AG04450 (cell line): Measurements from ENCODE around the gene SH2D1B. TPM values are rescaled to one million over a fixed set of nuclear protein-coding genes. Genes with fewer than 3 reads are reported as not detected.
A peak's percentile ranks its signal among the peaks of the same experiment; 100 is the strongest.
"Not testable (repeated sequence)": the region's sequence is repeated elsewhere in the genome, so short reads cannot be mapped to it uniquely, and the experiment has no call there.

ENCODE experiments used
- CTCF ChIA-PET: fragments of 300-600, 350-600 bp; formaldehyde crosslinking; extraction: SDS; loops from one replicate; lab custom pipeline; 2022; ENCODE audit warnings: antibody characterized with exemption, inconsistent platforms; lab: Charles Lee
- POLR2A ChIA-PET: fragments of 350-600 bp; formaldehyde crosslinking; extraction: SDS; loops from one replicate; lab custom pipeline; 2021; ENCODE audit warnings: antibody characterized with exemption, inconsistent platforms; lab: Yijun Ruan, JAX
- DNase-seq: peaks from one replicate; pipeline ENCODE4 v3.0.0-alpha.2; 2011; ENCODE audit warnings: low read depth, low spot score
- H3K27ac ChIP-seq: one replicate; pipeline ENCODE4 v1.5.1; 2012; ENCODE audit warnings: low read depth, low read length, control low read depth
- H3K27me3 ChIP-seq: one replicate; pipeline ENCODE4 v1.6.0; 2012; ENCODE audit warnings: low read length; ENCODE audit not compliant: control insufficient read depth, insufficient read depth
- H3K4me3 ChIP-seq: 2 replicates; pipeline ENCODE4 v1.5.1; 2011; ENCODE audit warnings: mild to moderate bottlenecking, low read depth, low read length, control low read depth
- H3K9me3 ChIP-seq: 2 replicates; pipeline ENCODE4 v1.5.1; 2012; ENCODE audit warnings: low read length; ENCODE audit not compliant: control insufficient read depth, insufficient read depth
- CTCF ChIP-seq: IDR thresholded peaks from 2 replicates; pipeline ENCODE4 v1.5.1; 2011; ENCODE audit warnings: low read depth, low read length, control low read depth, inconsistent platforms
- polyA minus RNA-seq: library from RNA; depleted of rRNA, polyadenylated mRNA; stranded (reverse); fragments of >200 nt; gene quantifications from 2 replicates; pipeline ENCODE4 v1.2.3, GENCODE V29; 2011; rRNA and poly(A)+ RNA removed
- polyA plus RNA-seq: library from polyadenylated mRNA; depleted of rRNA; stranded (reverse); fragments of >200 nt; gene quantifications from 2 replicates; pipeline ENCODE4 v1.2.3, GENCODE V29; 2011; rRNA removed

SH2D1B gene
- polyA plus RNA-seq (not detected in 2 replicates), polyA minus RNA-seq (not detected in 2 replicates)

GRCh38 chr1:162412002-162412401, at the start of gene SH2D1B:
Gene SH2D1B, minus strand, starts transcription at chr1:162412136. Its CDS starts 120 bp downstream, at chr1:162412016.
- no peak for TF ChIP-seq CTCF
- H3K27me3 ChIP-seq, result no peaks in the 10 kb centered on the region
- no peak within 1 kb of the TSS for H3K4me3 ChIP-seq
- CTCF ChIA-PET, result no interaction called here
- POLR2A ChIA-PET, result no interaction called here
- H3K27ac ChIP-seq, result no peak within 1 kb of the TSS
- no peaks in the 10 kb centered on the region for H3K9me3 ChIP-seq
- DNase-seq, result no peak

- no peak overlapping the region for H3K4me3 ChIP-seq
- no peak for DNase-seq
- H3K27me3 ChIP-seq, result no peaks in the 10 kb centered on the region
- CTCF ChIA-PET, result no interaction called here
- no peak overlapping the region for H3K27ac ChIP-seq
- POLR2A ChIA-PET, result no interaction called here
- TF ChIP-seq CTCF, result no peak
- no peaks in the 10 kb centered on the region for H3K9me3 ChIP-seq
These were observed 46.3 kb upstream of the SH2D1B start for GRCh38 chr1:162458236-162458635.

- no peak for DNase-seq
- Histone ChIP-seq H3K27me3 (no peaks in the 10 kb centered on the region), H3K9me3 (no peaks in the 10 kb centered on the region), H3K4me3 (no peak overlapping the region), H3K27ac (no peak overlapping the region)
- CTCF ChIA-PET, result no interaction called here
- 0 out of 2 replicates have a peak, but pooled peaks have one; percentile 5 for TF ChIP-seq CTCF
- POLR2A ChIA-PET, result no interaction called here
These were observed 44.4 kb upstream of the SH2D1B start for GRCh38 chr1:162456323-162456722.

- H3K4me3 ChIP-seq, H3K9me3 ChIP-seq, H3K27ac ChIP-seq, POLR2A ChIA-PET, CTCF ChIA-PET, DNase-seq, H3K27me3 ChIP-seq: not testable (repeated sequence)
These were observed 42.4 kb upstream of the SH2D1B start for GRCh38 chr1:162454361-162454760.

GRCh38 chr1:162446946-162447345, 35.0 kb upstream of the SH2D1B start:
- Histone ChIP-seq H3K27ac (no peak overlapping the region), H3K4me3 (no peak overlapping the region), H3K27me3 (peaks cover 6% of the 10 kb centered on the region), H3K9me3 (no peaks in the 10 kb centered on the region)
- no peak for DNase-seq
- CTCF ChIA-PET, result no interaction called here
- TF ChIP-seq CTCF, result no peak
- POLR2A ChIA-PET, result no interaction called here

GRCh38 chr1:162444903-162445302, 33.0 kb upstream of the SH2D1B start:
- POLR2A ChIA-PET, result no interaction called here
- Histone ChIP-seq H3K27me3 (peaks cover 6% of the 10 kb centered on the region), H3K27ac (no peak overlapping the region), H3K9me3 (no peaks in the 10 kb centered on the region), H3K4me3 (no peak overlapping the region)
- CTCF ChIA-PET, result no interaction called here
- DNase-seq, result no peak
- no peak for TF ChIP-seq CTCF

GRCh38 chr1:162432977-162433713, 21.2 kb upstream of the SH2D1B start:
- DNase-seq, H3K27ac ChIP-seq, CTCF ChIA-PET, H3K27me3 ChIP-seq, H3K9me3 ChIP-seq, H3K4me3 ChIP-seq: not testable (repeated sequence)
- POLR2A ChIA-PET, result interaction anchor here (0.6 kb wide), 1 partner anchor 35 kb away, joined by 3 read pairs; no protein-coding TSS in a partner anchor
